Bone marrow (tissue), 2 donors: Measurements from ENCODE around the gene BTBD1.
"Not testable (repeated sequence)": the region's sequence is repeated elsewhere in the genome, so short reads cannot be mapped to it uniquely, and the experiment has no call there.

Source experiments
- DNase-seq, 2 donors: peaks; one replicate each; lab custom pipeline; 2025; lab: John Stamatoyannopoulos, UW

The BTBD1 gene

GRCh38 chr15:83057002-83057401 lies 10.1 kb downstream of the BTBD1 start:
- DNase-seq, result no peak

- no peak for DNase-seq
Observed at GRCh38 chr15:83053151-83053550, 13.9 kb downstream of the BTBD1 start.

- no peak for DNase-seq
Observed at GRCh38 chr15:83046558-83047127, 20.4 kb downstream of the BTBD1 start.

GRCh38 chr15:83044156-83044555 lies 22.9 kb downstream of the BTBD1 start:
- DNase-seq, result no peak

GRCh38 chr15:83039206-83039605 lies 27.8 kb downstream of the BTBD1 start:
- no peak for DNase-seq

- DNase-seq, result no peak
Observed at GRCh38 chr15:83036253-83036652, 30.8 kb downstream of the BTBD1 start.

- not testable (repeated sequence) for DNase-seq
Observed at GRCh38 chr15:83031234-83031633, 35.8 kb downstream of the BTBD1 start.

GRCh38 chr15:83030021-83030420 lies 37.0 kb downstream of the BTBD1 start:
- no peak for DNase-seq

- no peak for DNase-seq
Observed at GRCh38 chr15:83018436-83018835, 48.6 kb downstream of the BTBD1 start.

GRCh38 chr15:83016906-83017305 lies 50.1 kb downstream of the BTBD1 start:
- no peak for DNase-seq

GRCh38 chr15:83015361-83015760 lies 51.7 kb downstream of the BTBD1 start:
- no peak for DNase-seq

GRCh38 chr15:83014205-83014653 lies 52.8 kb downstream of the BTBD1 start:
- no peak for DNase-seq

- no peak for DNase-seq
Observed at GRCh38 chr15:83012636-83013035, 54.4 kb downstream of the BTBD1 start.

- DNase-seq, result no peak
Observed at GRCh38 chr15:83012076-83012426, 55.0 kb downstream of the BTBD1 start.

GRCh38 chr15:83011271-83012075 lies 55.6 kb downstream of the BTBD1 start, which contains the start of gene C15orf40:
C15orf40 (minus strand) TSS chr15:83011639; CDS start chr15:83011607, 32 bp downstream.
- peak; percentile 65 to 76 for DNase-seq

- DNase-seq, result peak; percentile 53 to 55
Observed at GRCh38 chr15:83010709-83011270, 56.3 kb downstream of the BTBD1 start.

GRCh38 chr15:83000672-83001031 lies 66.4 kb downstream of the BTBD1 start:
- DNase-seq, result not testable (repeated sequence)

- peak in 1 of 2 donors; percentile 63 for DNase-seq
Observed at GRCh38 chr15:82999905-83000671, 67.0 kb downstream of the BTBD1 start.

GRCh38 chr15:82999426-82999825 lies 67.6 kb downstream of the BTBD1 start:
- no peak for DNase-seq

- no peak for DNase-seq
Observed at GRCh38 chr15:82995938-82996337, 71.1 kb downstream of the BTBD1 start.

- no peak for DNase-seq
Observed at GRCh38 chr15:82995076-82995475, 72.0 kb downstream of the BTBD1 start.

- no peak for DNase-seq
Observed at GRCh38 chr15:82993144-82993543, 73.9 kb downstream of the BTBD1 start.
